KOPT-K1 (cell line): Measurements from ENCODE around the gene CCDC88C.
"Not testable (repeated sequence)": the region's sequence is repeated elsewhere in the genome, so short reads cannot be mapped to it uniquely, and the experiment has no call there.

Experiments
- H3K27ac ChIP-seq: fragments of 200-600 bp; sonication (generic); 2 replicates; pipeline ENCODE4 v1.5.1; 2016; ENCODE audit warnings: antibody characterized with exemption, mild to moderate bottlenecking, low read depth, low read length; ENCODE audit not compliant: poor library complexity, severe bottlenecking
- H3K36me3 ChIP-seq: fragments of 200-600 bp; sonication (generic); 2 replicates; pipeline ENCODE4 v1.5.1; 2017; ENCODE audit warnings: antibody characterized with exemption, mild to moderate bottlenecking, low read length, moderate library complexity; ENCODE audit not compliant: insufficient read depth
- H3K9me3 ChIP-seq: fragments of 200-600 bp; sonication (generic); 2 replicates; pipeline ENCODE4 v1.5.1; 2017; ENCODE audit warnings: antibody characterized with exemption, low read length, mild to moderate bottlenecking; ENCODE audit not compliant: insufficient read depth, poor library complexity, severe bottlenecking

CCDC88C gene

GRCh38 chr14:91428931-91429330, 11.3 kb upstream of the CCDC88C start:
- H3K9me3 ChIP-seq, H3K36me3 ChIP-seq: not testable (repeated sequence)

GRCh38 chr14:91425531-91425944, 7.9 kb upstream of the CCDC88C start:
- H3K36me3 ChIP-seq, H3K27ac ChIP-seq, H3K9me3 ChIP-seq: not testable (repeated sequence)

More at GRCh38 chr14:91428931-91429330, 11.3 kb upstream of the CCDC88C start:
- H3K27ac ChIP-seq, result not testable (repeated sequence)

GRCh38 chr14:91424813-91425530, 7.4 kb upstream of the CCDC88C start:
- H3K36me3 ChIP-seq, result no peaks in the 10 kb centered on the region
- H3K27ac ChIP-seq, result no peak overlapping the region
- no peaks in the 10 kb centered on the region for H3K9me3 ChIP-seq

GRCh38 chr14:91420686-91421085, 3.1 kb upstream of the CCDC88C start:
- no peak overlapping the region for H3K27ac ChIP-seq
- H3K36me3 ChIP-seq, result peaks cover 2% of the 10 kb centered on the region; the same call in 1 of the 2 replicates
- H3K9me3 ChIP-seq, result no peaks in the 10 kb centered on the region

GRCh38 chr14:91419451-91419850, 1.8 kb upstream of the CCDC88C start:
- no peak overlapping the region for H3K27ac ChIP-seq
- H3K9me3 ChIP-seq, result no peaks in the 10 kb centered on the region
- H3K36me3 ChIP-seq, result peaks cover 13% of the 10 kb centered on the region

- no peaks in the 10 kb centered on the region for H3K9me3 ChIP-seq
- peak overlapping the region; percentile 96 for H3K27ac ChIP-seq
- peaks cover 17% of the 10 kb centered on the region for H3K36me3 ChIP-seq
These were observed 1.4 kb upstream of the CCDC88C start for GRCh38 chr14:91419044-91419397.

GRCh38 chr14:91418387-91419043, 895 bp upstream of the CCDC88C start:
- Histone ChIP-seq H3K36me3 (peaks cover 22% of the 10 kb centered on the region), H3K9me3 (no peaks in the 10 kb centered on the region), H3K27ac (peak overlapping the region; percentile 96)

GRCh38 chr14:91417983-91418386, 365 bp upstream of the CCDC88C start:
- H3K27ac ChIP-seq, result peak overlapping the region; percentile 96
- H3K36me3 ChIP-seq, result peaks cover 27% of the 10 kb centered on the region
- no peaks in the 10 kb centered on the region for H3K9me3 ChIP-seq

- peaks cover 32% of the 10 kb centered on the region for H3K36me3 ChIP-seq
These were observed 888 bp downstream of the CCDC88C start for GRCh38 chr14:91416744-91417119.

GRCh38 chr14:91415794-91416743, 1.6 kb downstream of the CCDC88C start:
- Histone ChIP-seq H3K9me3 (no peaks in the 10 kb centered on the region), H3K27ac (peak overlapping the region; percentile 96), H3K36me3 (peaks cover 38% of the 10 kb centered on the region)

More at GRCh38 chr14:91416744-91417119, 888 bp downstream of the CCDC88C start:
- Histone ChIP-seq H3K27ac (peak overlapping the region; percentile 96), H3K9me3 (no peaks in the 10 kb centered on the region)

GRCh38 chr14:91414475-91414833, 3.2 kb downstream of the CCDC88C start:
- Histone ChIP-seq H3K27ac (peak overlapping the region; percentile 96), H3K36me3 (peaks cover 54% of the 10 kb centered on the region), H3K9me3 (no peaks in the 10 kb centered on the region)

GRCh38 chr14:91413547-91414474, 3.8 kb downstream of the CCDC88C start:
- peak overlapping the region; percentile 96 for H3K27ac ChIP-seq
- no peaks in the 10 kb centered on the region for H3K9me3 ChIP-seq
- H3K36me3 ChIP-seq, result peaks cover 56% of the 10 kb centered on the region

- peaks cover 64% of the 10 kb centered on the region for H3K36me3 ChIP-seq
- peak overlapping the region; percentile 96 for H3K27ac ChIP-seq
- H3K9me3 ChIP-seq, result no peaks in the 10 kb centered on the region
These were observed 4.7 kb downstream of the CCDC88C start for GRCh38 chr14:91412939-91413338.

- Histone ChIP-seq H3K9me3 (no peaks in the 10 kb centered on the region), H3K27ac (peak overlapping the region; percentile 78), H3K36me3 (peaks cover 84% of the 10 kb centered on the region)
These were observed 6.7 kb downstream of the CCDC88C start for GRCh38 chr14:91410771-91411536.
